NCI-H1694 treated with DMSO at 0.1 percent for 48 hours (cell line): Measurements from ENCODE around the gene KRTDAP.

Experiments
- DNase-seq: peaks from one replicate; lab custom pipeline; 2025; lab: John Stamatoyannopoulos, UW

Gene KRTDAP, protein sequence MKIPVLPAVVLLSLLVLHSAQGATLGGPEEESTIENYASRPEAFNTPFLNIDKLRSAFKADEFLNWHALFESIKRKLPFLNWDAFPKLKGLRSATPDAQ

DNA sequence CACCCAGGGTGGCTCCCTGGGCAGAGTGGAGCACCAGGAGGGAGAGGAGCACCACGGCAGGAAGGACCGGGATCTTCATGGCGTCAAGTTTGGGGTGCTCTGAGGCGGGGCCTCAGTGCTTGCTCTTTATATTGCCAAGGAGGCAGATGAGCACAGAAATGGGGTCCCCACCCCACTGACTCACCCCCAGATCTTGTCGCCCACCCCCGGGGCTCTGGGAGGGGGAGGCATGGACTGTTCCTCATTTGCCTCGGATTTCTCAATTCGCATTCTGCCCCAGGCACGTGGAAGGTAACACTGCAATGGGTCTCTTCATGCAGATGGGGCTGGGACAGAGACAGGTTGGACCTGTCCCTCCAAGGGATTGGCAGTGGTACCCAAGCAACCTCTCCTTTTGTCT, at the start of gene KRTDAP:
Gene KRTDAP, minus strand, starts transcription at position 101 of the 400 bp plus-strand sequence. Its CDS starts 22 bp downstream, at position 79.
- DNase-seq: no peak

DNA sequence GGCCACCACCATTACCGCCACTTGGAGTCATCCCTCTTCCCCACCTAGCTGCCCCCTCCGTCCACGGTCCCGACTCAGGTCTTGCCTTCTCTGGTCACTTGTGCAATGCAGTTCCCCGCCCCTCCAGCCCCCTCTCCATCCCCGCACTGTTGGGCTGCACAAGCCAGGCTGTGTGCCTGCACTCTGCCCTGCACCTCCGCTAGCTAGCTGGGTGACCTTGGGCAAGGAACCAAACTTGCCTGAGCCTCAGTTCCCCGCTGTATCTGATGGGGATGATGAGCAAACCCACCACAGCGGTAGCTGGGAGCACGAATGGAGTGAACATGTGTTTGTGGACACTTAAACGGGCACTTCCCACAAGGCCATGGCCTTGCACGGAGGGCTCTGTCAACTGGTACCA, 49.6 kb upstream of the KRTDAP start:
- no peak for DNase-seq

DNA sequence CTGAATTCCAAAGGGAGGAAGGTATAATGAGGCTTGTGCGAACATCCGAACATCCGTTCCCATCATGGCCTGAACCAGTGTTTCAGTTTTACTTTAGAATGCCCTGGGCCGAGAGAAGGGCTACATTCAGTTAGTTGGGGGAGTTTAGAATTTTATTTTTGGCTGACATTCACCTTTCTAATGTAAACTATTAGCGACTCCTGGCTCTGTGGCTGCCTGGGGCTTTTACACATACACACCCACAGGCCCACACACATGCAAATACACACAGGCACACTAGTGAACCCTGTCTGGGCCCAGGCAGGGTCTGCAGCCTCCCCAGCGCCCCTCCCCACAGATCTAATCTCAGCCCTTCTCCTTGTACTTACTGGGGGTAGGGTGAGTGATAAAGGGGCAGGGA, 49.0 kb upstream of the KRTDAP start:
- DNase-seq: no peak

DNA sequence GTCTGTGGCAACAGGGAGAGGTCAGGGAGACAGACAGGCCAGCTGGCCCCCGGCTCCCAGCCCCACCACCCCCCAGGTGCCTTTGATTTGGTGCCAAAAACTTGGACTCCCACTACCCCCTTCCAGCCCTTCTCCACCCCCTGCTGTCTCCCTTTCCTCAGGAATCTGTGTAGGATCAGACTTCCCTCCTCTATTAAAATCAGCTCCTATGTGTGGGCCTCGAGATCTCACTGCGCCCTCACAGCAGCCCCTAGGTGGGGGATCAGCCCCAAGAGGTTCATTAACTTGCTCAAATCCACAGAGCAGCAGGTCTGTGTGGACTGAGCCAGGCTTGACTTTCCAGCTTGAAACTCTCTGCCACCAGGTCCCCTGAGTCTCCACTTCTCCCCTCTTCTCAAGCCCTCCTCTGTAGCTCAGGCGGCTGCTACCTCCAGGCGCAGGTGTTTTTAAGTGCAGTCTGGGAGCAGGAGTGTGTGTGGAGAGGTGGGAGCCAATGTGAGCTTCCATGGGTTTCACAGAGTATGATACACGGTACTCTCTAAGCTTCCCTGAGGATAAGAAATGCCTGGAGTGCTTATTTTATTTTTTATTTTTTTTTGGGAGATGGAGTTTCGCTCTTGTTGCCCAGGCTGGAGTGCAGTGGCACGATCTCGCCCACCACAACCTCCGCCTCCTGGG, 44.7 kb upstream of the KRTDAP start:
- DNase-seq: no peak

DNA sequence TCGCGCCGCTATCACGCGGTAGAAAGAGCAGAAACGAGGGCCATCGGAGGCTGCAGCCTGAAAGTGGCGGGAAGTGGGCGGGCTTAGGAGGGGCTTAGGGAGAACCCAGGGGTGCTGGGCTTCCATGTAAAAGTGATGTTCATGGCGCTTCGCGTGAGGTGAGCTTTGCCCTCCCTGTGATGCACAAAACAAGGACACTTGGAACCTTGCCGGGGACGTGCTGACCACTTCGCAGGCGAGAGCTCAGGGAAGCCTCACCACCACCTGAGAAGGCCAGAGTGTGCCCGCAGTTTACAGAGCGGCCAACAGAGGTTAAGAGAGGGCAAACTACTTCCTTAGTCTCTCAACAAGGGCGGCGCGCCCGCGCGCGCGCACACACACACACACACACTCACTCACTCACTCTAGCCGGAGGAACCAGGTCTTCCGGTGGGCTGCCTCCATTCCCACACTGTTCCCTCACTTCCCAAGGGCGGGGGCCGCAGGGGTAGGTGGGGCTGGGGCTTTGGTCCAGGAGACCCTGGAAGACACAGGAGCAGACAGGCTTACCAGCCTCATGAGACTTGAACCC, 43.6 kb upstream of the KRTDAP start:
- no peak for DNase-seq

DNA sequence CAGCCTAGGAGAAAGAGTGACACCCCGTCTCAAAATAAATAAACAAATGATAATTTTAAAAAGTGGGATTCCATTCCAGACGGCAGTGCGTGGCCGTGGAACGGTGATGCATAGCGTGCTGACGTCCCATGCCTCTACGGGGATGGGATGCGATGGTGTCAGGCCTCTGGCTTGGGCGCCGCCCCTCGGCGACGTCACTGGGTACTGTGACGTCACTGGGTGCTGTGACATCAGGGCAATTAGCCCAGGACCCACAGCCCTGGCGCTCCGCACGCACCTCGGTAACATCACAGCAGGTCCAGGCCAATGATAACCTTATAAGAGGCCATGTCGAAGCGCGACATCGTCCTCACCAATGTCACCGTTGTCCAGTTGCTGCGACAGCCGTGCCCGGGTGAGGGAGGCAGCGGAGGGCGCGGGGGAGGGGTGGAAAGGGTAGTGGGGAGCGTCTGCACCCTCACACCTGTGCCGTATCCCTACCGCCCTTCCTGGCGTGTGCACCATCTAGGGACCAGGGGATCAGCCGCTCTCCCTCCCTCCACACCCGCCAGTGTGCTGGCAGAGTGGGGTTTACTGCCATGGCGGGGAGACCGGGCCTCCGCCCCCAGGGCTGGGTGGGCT, 43.0 kb upstream of the KRTDAP start, which contains the start of gene GAPDHS:
Gene GAPDHS, plus strand, starts transcription at position 256 of the 621 bp plus-strand sequence. Its CDS starts 72 bp downstream, at position 328.
- no peak for DNase-seq

DNA sequence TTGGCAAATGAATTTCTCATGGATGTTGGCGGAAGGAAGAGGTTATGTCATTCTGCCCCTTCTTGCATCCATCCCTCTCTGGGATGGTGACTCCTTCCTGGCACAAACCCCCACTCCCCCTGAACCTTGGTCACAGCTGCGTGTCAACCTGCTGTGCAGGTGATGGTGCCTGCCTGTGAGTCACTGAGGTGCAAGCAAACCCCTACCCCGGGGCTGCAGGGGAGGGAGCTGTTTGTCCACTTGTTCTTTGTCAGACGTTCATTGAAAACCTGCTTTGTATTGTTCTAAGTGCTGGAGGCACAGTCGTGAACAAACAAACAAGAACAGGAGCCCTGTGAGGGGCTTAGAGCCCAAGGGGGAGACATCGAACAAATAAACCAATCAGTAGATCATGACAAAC, 41.0 kb upstream of the KRTDAP start:
- DNase-seq: no peak

DNA sequence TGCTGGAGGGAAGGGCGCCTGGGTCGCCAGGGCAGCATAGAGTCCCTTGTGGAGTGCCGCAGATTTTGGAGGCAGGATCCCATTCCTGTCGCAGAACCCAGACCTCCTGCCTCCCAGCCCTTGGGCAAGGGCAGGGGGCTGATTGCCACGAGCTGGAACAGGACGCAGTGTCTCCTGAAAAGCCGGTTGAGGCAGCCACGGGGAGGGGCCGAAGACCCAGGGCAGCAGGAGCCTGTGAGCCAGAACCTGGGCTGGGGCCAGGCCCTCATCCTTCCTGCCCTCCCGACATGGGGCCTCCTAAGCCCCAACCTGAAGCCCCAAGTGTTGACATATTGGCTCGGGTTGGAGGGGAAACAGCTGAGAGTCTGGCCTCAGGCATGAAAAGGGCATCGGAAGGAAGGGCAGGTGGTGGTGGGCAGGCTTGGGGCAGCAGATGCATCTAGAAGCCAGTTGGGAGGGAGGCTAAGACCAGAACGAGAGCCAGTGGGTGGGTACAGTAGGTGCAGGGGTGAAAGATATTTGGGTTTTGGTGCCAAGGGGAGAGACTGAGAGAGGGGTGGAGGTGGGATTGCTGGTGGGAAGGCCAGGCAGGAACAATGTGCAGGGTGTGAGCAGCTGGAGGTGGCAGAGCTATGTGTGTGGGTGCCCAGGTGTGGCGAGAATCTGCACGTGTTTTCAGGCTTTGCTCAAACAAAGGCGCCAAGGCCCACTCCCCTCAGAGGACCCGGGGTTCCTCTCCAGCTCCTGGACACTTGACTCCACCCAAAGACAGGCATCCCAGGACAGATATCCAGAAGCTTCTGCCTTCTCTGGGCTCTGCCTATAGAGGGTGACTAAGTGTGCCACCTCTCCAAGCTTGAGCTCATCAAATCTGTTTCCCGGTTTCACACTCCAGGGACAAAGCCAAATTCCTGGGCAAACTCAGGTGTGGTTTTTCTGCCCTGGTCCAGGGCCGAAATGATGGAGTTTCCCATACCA, 39.3 kb upstream of the KRTDAP start:
- no peak for DNase-seq

DNA sequence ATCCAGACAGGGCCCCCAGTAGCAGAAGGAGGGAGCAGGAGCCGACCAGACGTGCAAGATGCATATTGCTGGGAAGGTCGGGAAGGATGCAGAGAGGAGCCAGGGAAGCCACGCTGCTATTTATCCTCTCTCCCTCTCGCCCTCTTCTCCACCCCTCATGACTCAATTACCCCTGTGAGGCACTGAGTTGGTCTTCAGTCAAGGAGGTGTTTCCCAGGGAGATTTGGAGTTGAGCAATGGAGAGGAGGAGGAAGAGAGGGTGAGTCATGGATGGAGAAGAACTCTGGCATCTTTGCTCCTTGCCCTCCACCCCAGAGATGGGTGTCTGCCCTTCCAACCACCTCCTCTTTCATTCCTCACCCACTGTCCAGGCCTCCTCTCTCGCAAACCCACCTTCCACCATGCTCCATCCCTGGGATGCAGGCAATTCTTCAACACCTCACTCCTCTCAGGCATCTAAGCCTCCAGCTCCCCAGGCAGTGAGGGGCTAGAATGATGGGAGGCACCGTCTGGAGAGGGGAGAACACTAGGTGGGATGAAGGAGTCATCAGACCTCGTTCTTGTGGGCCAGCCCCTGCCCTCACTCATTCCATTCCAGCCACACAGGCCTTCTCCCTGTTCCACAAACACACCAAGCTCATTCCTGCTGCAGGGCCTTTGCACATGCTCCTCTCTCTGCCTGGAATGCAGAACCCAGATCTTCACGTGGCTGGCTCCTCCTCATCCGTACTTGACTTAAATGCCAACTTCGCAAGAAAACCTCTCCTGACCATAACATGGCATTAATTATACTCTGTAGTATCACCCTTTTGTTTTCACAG, 38.2 kb upstream of the KRTDAP start, which contains the start of gene SBSN:
Gene SBSN, minus strand, starts transcription at position 94 of the 821 bp plus-strand sequence. Its CDS starts 30 bp downstream, at position 64.
- DNase-seq: no peak

DNA sequence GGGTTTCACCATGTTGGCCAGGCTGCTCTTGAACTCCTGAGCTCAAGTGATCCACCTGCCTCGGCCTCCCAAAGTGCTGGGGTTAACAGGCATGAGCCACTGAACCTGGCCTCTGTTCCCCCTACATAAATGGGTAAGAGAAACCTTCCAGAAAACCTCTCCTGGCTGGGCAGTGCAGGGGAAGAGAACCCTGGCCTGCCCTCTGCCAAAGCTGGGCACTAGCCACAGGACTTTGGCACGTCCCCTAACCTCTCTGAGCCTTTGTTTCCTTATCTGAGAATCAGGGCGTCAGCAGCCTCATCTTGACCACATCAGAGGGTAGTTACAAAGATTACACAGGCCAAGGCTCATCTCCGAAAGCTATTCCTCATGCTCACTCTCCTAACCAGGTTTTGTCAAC, 35.6 kb upstream of the KRTDAP start:
- no peak for DNase-seq

DNA sequence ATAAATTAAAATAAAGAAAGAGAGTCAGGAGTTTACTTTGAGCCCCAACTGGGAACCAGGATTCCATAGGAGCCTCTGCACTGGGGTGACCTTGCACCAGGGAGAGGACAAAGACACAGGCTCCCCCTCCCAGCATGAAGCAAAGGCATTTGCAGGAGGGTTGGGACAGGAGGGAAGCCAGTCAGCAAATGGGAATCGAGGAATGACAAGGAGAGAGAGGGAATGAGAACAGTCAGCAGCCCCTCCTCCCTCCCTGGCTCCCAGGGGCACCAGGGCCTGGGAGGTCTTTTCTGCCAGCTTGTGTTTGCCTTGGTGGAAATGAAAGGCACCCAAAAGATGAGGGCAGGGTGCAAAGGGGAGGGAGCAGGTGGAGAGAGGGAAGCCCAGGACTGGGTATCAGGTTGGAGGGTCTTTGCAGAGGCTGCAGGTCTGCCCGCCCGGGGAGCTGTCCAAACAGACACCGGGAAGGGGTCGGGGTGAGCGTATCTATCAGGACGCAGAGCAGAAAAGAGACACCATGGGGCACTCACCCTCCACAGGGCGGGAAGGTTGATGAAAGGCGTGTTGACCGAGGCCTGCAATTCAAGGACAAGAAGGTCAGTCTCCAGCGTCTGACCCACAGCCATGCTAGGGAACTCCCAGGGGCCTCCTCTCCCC, 34.0 kb upstream of the KRTDAP start:
- no peak for DNase-seq

DNA sequence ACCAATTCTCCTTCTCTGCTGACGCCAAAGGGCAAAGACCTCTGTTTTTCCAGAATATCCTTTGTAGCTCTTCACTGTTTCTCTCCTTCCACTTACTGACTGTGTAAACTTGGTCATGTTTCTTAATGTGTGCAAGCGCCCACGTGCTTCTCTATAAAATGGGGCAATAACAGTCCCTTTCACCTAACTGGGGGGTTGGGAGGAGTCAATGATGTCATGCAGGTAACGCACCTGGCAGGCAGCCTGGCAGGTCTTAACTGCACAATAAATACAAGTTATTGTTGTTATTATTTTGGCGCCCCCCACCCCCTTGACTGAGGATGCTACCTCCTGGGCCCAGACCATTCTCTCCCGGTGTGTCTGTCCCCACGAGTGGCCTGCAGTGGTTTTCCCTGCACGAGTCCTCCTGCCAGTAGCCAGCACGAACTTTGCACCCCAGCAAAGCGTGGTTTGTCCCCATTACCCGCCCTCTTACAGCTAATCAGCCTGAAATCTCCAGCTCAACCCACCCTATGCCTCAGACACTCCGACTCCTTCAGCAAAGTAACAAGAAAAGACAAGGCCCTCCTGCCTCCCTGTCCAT, 32.6 kb upstream of the KRTDAP start:
- no peak for DNase-seq

DNA sequence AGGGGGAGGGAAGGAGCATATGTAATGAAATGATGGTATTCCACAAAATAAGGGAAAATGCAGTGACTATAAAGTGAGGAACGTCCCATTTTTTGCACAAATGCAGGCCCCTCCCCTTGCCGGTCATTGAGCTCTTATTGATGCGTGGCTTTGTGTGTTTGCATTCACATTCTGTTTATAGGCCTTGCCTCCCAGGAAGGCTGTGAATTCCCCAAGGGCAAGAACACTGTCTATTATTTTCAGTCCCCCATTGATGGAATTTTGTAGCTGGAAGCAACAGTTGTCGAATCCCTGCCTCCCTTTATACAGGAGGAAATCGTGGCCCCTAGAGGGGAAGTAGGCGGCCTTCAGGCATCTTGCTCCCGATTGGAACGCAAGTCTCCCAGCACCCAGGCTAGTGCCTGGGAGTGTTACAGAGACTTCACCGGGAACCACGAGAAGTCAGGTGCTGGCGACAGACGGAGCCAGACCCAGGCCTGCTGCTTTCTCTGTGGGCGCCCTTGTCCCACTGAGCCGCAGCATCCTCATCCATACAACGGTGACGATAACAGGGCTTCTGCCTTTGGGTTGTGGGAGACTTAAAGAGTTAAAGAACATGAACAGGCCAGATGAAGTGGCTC, 31.0 kb upstream of the KRTDAP start:
- no peak for DNase-seq

DNA sequence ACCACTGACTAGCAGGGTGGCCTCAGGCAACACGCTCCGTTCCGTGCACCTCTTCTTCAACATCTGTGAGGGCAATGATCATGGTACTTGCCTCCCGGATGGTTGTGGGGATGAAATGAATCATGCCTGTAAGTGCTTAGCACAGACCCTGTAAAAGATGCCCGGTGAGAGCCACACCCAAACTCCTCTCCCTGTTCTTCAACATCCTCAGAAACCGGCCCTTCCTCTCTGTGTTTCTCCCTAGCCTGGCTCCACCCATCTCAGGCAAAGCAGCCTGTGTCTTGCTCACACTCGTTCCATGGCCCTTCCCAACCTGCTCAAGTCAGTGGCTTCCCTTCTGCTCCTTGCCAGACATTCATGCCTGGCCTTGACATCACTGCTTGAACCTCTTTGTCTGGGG, 29.0 kb upstream of the KRTDAP start:
- no peak for DNase-seq

DNA sequence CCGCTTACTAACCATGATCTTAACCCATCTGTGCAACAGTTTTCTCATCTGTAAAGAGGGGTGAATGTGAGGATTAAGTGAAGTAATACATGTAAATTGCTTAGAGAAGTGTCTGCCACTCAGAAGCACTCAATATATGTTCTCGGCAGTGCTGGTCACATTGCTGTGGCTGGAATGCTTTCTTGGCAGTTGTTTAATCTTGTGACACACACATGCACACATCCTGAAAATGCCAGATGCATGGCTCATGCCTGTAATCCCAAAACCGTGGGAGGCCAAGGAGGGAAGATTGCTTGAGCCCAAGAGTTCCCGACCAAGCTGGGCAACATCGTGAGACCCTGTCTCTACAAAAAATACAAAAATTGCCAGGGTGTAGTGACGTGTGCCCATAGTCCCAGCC, 28.0 kb upstream of the KRTDAP start:
- no peak for DNase-seq

DNA sequence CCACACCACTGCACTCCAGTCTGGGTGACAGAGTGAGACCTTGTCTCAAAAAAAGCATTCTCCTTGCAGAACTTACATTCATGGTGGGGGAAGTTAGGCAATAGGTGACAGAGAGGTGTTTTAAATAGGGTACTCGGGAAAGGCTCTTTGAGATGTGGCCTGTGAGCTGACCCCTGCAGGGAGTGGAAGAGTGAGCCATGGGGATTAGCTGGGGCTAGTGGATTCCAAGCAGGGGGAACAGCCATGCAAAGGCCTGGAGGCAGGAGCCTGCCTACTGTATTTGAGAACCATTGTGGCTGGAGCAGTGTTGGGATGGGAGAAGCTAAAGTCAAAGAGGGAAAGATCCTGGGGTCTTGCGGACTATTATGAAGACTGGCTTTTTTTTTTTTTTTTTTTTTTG, 27.1 kb upstream of the KRTDAP start:
- no peak for DNase-seq

DNA sequence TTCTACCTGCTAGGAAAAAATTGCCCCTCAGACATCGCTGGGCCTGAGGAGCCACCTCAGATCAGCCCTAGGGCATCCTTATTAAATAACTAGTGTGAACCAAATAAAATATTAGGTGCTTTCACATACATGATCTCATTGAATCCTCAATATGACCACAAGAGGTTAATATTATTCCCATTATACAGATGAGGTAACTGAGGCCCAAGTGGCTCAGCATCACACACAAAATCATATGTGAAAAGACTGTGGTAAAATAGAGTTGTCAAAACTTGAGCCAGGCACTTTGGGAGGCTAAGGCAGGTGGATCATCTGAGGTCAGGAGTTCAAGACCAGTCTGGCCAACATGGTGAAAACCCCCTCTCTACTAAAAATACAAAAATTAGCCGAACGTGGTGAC, 26.0 kb upstream of the KRTDAP start:
- no peak for DNase-seq

DNA sequence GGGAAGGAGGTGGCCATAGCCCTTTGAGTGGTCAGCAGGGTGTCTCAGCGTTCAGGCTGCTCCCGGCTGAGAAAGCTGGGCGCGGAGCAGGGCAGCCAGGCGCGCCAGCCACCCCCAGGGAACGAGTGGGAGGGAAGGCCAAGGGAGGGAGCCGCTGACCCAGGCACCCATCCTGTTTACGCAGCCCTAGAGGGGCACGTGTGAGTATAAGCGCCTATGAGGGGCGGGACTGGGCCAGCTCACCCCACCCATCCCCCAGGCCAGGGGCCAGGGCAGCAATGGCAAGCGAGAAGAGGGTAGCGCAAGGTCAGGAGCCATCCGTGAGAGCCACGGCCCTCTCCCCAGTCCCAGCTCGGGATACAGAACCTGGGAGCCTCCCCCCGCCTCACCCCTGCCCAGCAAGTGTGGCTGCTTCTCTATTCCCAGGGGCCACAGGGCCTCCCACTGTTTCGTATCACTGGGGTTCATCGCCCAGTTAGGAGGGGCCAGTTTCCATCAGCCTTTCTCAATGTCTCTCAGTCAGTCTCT, 24.1 kb upstream of the KRTDAP start:
- DNase-seq: no peak

DNA sequence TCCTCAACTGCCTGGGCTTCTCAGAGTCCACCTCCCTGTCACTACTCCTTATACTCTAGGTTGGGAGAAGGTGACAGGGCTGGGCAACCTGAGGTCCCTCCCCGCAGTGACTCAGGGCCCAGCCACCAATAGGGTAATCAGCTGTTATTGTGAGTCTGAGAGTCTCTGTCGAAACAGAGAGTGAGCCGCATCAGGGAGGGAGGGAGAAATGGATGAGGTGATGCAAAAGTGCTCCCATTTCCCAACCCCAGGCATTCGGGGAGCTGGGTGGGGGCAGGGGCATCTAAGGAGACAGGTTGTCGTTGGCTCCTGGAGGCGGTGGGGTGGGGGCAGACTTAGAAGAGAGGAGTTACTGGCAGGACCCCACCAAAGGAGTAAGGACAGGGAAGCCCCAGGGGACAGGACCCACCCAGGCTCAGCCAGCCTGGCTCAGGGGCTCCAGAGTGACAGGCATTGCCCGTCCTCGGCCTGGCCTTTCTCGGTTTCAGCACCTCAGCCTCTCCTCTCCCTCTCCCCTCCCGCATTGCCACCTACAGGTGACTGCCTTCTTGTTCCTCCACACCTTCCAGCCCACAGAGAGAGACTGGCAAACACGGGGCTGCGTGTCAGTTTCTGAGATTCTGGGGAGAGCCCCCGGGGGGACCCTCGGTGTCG, 23.5 kb upstream of the KRTDAP start, which contains the start of gene DMKN:
Gene DMKN, minus strand, starts transcription at position 22 of the 654 bp plus-strand sequence. CDS start 174 bp downstream, outside the sequence.
- no peak for DNase-seq
